A673 (cell line): Measurements from ENCODE around the gene HSP90AB1. TPM values are rescaled to one million over a fixed set of nuclear protein-coding genes. Genes with fewer than 3 reads are reported as not detected.

Source experiments
- BruUV-seq: library from RNA; stranded (reverse); fragments of 400-500 nt; replicated peaks from 2 replicates; lab custom pipeline; 2021; lab: Mats Ljungman, UMichigan
- CTCF ChIA-PET: fragments of 300-600 bp; sonication (Branson Sonifier 250); formaldehyde crosslinking; loops from one replicate; lab custom pipeline; 2022; ENCODE audit warnings: antibody characterized with exemption; lab: Charles Lee
- POLR2A ChIA-PET: fragments of 300-600 bp; sonication (Branson Sonifier 250); formaldehyde crosslinking; loops from one replicate; lab custom pipeline; 2022; ENCODE audit warnings: antibody characterized with exemption; ENCODE audit not compliant: low non-redundant PET; lab: Charles Lee
- DNase-seq: peaks from one replicate; pipeline ENCODE4 v3.0.0-alpha.2; 2015; ENCODE audit warnings: low spot score
- H3K27ac ChIP-seq: fragments of 200-600 bp; sonication (generic); 2 replicates; pipeline ENCODE4 v1.5.1; 2016; ENCODE audit warnings: mixed run types, low read depth, mild to moderate bottlenecking, mixed read lengths, antibody characterized with exemption, low read length; ENCODE audit not compliant: poor library complexity, severe bottlenecking
- H3K27me3 ChIP-seq: fragments of 200-600 bp; sonication (generic); replicated peaks from 2 replicates; pipeline ENCODE4 v1.6.1; 2017; ENCODE audit warnings: mixed run types, low read depth, mild to moderate bottlenecking, mixed read lengths, antibody characterized with exemption, low read length; ENCODE audit not compliant: insufficient read depth, poor library complexity
- H3K36me3 ChIP-seq: fragments of 200-600 bp; sonication (generic); 2 replicates; pipeline ENCODE4 v1.6.1; 2016; ENCODE audit warnings: mixed run types, mild to moderate bottlenecking, mixed read lengths, antibody characterized with exemption, low read length; ENCODE audit not compliant: insufficient read depth, poor library complexity, severe bottlenecking
- H3K4me1 ChIP-seq: fragments of 200-600 bp; sonication (generic); 2 replicates; pipeline ENCODE4 v1.6.1; 2017; ENCODE audit warnings: mixed run types, mild to moderate bottlenecking, mixed read lengths, antibody characterized with exemption, low read length; ENCODE audit not compliant: insufficient read depth, poor library complexity, severe bottlenecking
- H3K4me3 ChIP-seq: fragments of 200-600 bp; sonication (generic); 2 replicates; pipeline ENCODE4 v1.5.1; 2016; ENCODE audit warnings: low read depth, mixed run types, mild to moderate bottlenecking, mixed read lengths, low read length; ENCODE audit not compliant: poor library complexity, severe bottlenecking
- H3K9me3 ChIP-seq: fragments of 200-600 bp; sonication (generic); 2 replicates; pipeline ENCODE4 v1.6.1; 2016; ENCODE audit warnings: mixed run types, low read depth, mild to moderate bottlenecking, mixed read lengths, antibody characterized with exemption, low read length; ENCODE audit not compliant: poor library complexity, severe bottlenecking
- CTCF ChIP-seq: fragments of 300-800, 200-600 bp; sonication (generic); conservative IDR thresholded peaks from 2 replicates; pipeline ENCODE4 v1.5.1; 2017; ENCODE audit warnings: low read depth, mild to moderate bottlenecking, antibody characterized with exemption, low read length, moderate library complexity, mixed read lengths
- EZH2 ChIP-seq: fragments of 200-600 bp; sonication (generic); IDR thresholded peaks from 2 replicates; pipeline ENCODE4 v1.6.1; 2017; ENCODE audit warnings: borderline replicate concordance, low read depth, mild to moderate bottlenecking, mixed read lengths, antibody characterized with exemption, low read length; ENCODE audit not compliant: poor library complexity, severe bottlenecking
- intact Hi-C: fragments of 100-400 bp; cut with micrococcal nuclease; formaldehyde crosslinking; loops from one replicate; pipeline ENCODE4 v1.10.0; 2022; ENCODE audit not compliant: unreplicated experiment
- total RNA-seq: library from RNA; stranded (reverse); gene quantifications from 2 replicates; pipeline ENCODE4 v1.2.3, GENCODE V29; 2021

Gene HSP90AB1
- total RNA-seq, 1 experiment from 2014 or later: 1,581 TPM

- no peaks in the 10 kb centered on the region for H3K36me3 ChIP-seq
- H3K9me3 ChIP-seq: no peaks in the 10 kb centered on the region
- POLR2A ChIA-PET: interaction anchor here (0.5 kb wide), 1 partner anchor 13 kb away, joined by 3 read pairs; no protein-coding TSS in a partner anchor
- CTCF ChIA-PET: no interaction called here
- no TSS peak for BruUV-seq
- no peak overlapping the region for H3K4me3 ChIP-seq
- no peaks in the 10 kb centered on the region for H3K4me1 ChIP-seq
- DNase-seq: peak; percentile 45
- TF ChIP-seq CTCF: no peak
- TF ChIP-seq EZH2: no peak
- H3K27me3 ChIP-seq: peaks cover 34% of the 10 kb centered on the region
- H3K27ac ChIP-seq: no peak overlapping the region
- intact Hi-C loops: no loop called here
Observed at GRCh38 chr6:44285552-44286284, 38.8 kb downstream of the HSP90AB1 start.

DNA sequence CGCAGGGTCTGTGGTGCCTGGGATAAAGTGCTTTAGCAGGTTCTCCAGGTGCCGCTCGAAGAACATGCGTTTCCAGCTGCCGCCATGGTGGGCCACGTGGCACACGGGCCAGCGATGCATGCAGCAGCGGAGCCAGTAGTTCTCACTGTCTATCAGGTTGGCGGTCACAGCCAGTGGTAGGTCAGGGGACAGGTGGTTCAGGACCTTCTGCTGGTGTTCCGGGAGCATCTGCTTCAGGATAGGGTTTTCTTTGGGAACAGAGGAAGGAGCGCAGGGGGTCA lies 39.3 kb downstream of the HSP90AB1 start:
- CTCF ChIA-PET: no interaction called here
- BruUV-seq: no TSS peak
- POLR2A ChIA-PET: no interaction called here
- no peak for DNase-seq
- intact Hi-C loops: no loop called here
- no peaks in the 10 kb centered on the region for H3K36me3 ChIP-seq
- no peak overlapping the region for H3K27ac ChIP-seq
- peaks cover 39% of the 10 kb centered on the region for H3K27me3 ChIP-seq
- no peaks in the 10 kb centered on the region for H3K4me1 ChIP-seq
- H3K9me3 ChIP-seq: no peaks in the 10 kb centered on the region
- TF ChIP-seq CTCF (no peak), EZH2 (no peak)
- no peak overlapping the region for H3K4me3 ChIP-seq

DNA sequence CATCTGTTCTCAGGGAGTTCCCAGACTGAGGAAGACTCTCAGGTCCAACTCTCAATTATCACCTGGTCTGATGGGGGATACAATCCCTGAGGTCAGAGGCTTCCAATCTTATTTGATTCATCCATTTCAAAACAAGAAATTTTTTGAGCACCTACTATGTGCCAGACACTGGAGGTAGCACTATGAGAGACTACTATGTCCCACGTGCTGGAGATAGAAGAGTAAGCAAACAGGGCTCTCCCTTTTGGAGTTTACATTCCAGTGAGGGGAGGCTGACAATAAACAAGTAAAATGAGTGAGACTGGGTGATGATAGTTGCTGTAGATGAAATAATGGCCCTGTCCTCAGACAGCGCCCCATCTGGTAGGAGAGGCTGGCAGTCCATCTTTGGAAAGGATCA lies 39.8 kb downstream of the HSP90AB1 start:
- ChIA-PET CTCF (no interaction called here), POLR2A (no interaction called here)
- Histone ChIP-seq H3K27me3 (peaks cover 42% of the 10 kb centered on the region), H3K36me3 (no peaks in the 10 kb centered on the region), H3K27ac (no peak overlapping the region), H3K4me3 (no peak overlapping the region), H3K9me3 (no peaks in the 10 kb centered on the region), H3K4me1 (no peaks in the 10 kb centered on the region)
- BruUV-seq: no TSS peak
- no peak for TF ChIP-seq CTCF
- no peak for TF ChIP-seq EZH2
- no peak for DNase-seq
- intact Hi-C loops: no loop called here
